Fibroblast of upper back skin (primary cell): Measurements from ENCODE around the gene TENM3.
A peak's percentile ranks its signal among the peaks of the same experiment; 100 is the strongest.

Source experiments
- DNase-seq: peaks from one replicate; pipeline ENCODE4 v3.0.0-alpha.2; 2013

TENM3 gene

GRCh38 chr4:182413550-182413949 is 170.3 kb downstream of the TENM3 start:
- DNase-seq = no peak

DNA sequence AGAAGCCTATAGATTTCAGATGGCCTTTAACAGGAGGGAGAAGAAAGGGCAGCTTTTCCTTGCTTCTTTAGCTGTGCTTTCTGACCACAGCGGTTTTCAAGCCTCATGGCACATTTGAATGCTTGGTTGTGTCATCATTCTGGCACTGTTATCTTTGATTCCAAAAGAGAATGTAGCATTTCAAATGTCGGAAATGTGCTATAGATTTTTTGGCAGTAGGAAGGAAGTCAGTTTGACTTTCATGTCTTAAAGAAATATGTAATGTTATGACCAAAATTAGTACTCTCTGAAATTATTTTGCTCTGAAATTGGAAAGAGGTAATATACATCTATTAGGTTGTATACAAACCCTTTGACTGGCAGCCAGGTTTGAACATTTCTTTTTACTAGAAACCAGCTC is 171.9 kb downstream of the TENM3 start:
- DNase-seq = no peak

DNA sequence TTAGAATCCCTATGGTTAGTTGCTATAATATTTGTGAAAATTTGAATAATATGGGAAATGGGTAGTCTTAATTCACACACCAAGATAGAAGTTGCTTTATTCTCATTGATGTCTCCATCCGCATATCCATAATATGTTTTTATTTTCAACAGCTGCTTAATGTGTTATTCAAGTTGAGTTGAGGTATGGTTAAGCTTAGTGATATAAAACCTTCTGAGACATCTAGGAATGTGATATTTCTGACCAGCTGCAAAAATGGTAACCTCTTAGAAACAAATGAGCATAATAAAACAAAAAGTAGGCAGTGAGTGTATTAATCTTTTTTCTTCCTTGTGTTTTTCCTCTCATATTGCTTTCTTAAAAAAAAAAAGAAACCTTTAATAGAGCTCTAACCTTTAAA is 172.9 kb downstream of the TENM3 start:
- DNase-seq = no peak

DNA sequence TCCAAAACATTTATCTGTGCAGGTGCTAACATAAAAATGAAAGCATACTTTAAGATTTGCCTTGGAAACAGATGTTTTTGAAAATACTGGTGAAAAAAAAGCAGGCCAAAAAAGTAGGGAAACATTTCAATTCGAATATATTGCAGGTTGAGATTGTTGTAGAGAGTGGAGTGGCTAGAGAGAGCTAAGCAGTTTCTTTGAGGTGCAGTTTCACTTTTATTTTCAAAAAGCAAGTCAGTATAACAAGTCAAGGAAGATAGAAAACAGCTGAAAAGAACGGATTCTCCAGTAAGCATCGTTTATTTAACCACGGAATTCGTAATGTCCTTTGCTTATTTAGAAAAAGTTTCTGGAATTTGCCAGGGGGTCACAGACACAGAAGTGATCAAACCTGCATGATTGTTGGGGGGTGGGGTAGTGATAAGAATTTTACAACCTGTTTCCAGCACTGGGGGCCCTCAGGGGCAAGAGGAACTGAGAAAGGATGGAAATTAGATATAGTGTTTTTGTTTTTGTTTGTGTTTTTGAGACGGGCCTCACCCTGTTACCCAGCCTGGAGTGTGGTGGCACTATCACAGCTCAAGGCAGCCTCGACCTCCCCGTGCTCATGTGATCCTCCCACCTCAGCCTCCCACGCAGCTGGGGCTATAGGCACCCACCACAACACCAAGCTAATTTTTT is 175.0 kb downstream of the TENM3 start:
- DNase-seq = no peak

DNA sequence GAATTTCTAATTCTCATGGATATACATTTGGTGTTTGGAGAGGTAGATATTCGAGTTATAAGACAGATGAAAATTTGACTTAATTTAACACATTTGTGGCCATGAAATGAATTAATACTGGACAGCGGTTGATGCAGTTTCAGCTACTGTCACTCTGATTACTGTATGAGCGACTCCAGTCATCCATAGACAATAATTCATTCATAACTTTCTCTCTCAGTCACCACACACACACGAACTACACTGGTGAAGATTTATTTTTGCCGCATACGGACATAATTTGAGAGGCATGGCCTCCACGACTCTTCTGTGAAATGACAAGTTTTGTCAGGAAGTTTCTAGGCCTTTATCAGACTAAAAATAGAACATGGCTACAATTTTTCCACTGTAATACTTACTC is 177.0 kb downstream of the TENM3 start:
- DNase-seq = no peak

- peak; percentile 53 for DNase-seq
Measured at GRCh38 chr4:182421753-182422152, 178.6 kb downstream of the TENM3 start.

DNA sequence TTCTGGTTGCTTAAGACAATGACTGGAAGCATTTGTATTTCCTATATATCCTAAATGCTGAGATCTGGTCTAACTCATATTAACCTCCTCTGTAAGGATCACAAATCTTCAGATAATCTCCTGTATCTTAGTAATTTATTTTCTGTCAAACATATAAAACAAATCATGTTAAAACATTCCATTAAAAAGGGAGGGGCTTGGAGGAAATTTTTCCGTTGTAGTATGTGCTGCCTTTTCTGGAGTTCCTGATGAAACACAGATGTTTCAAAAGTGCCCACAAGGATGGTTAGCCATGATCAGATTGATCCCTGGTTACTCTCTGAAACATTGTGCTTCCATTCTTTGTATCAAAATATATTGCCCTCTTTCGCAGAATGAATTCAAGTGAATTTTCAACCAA is 182.1 kb downstream of the TENM3 start:
- DNase-seq = peak; percentile 69

- no peak for DNase-seq
Measured at GRCh38 chr4:182426901-182427300, 183.7 kb downstream of the TENM3 start.

GRCh38 chr4:182427554-182427953 is 184.4 kb downstream of the TENM3 start:
- peak; percentile 96 for DNase-seq

GRCh38 chr4:182429896-182430295 is 186.7 kb downstream of the TENM3 start:
- DNase-seq = no peak

GRCh38 chr4:182432819-182433218 is 189.6 kb downstream of the TENM3 start:
- DNase-seq = no peak

GRCh38 chr4:182434720-182435119 is 191.5 kb downstream of the TENM3 start:
- no peak for DNase-seq

DNA sequence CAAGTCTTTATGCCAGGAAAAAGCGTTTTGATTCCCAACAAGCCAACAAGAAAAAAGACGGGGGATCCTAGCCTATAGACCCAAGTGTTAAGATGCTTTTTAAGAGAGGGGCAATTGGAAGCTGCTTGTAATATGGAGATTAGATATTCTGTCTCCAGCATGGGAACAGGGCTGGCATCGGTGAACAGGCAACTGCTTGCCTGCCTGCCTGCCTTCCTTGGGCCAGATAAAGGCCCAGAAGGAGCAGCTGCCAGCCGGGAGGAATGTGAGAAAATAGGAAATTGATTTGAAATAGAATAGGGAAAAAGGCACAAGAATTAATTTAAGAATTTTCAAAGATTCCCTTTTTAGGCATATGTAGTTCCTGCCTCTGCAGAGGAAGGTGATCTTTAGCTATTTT is 192.2 kb downstream of the TENM3 start:
- no peak for DNase-seq

- DNase-seq = no peak
Measured at GRCh38 chr4:182443070-182443469, 199.9 kb downstream of the TENM3 start.

DNA sequence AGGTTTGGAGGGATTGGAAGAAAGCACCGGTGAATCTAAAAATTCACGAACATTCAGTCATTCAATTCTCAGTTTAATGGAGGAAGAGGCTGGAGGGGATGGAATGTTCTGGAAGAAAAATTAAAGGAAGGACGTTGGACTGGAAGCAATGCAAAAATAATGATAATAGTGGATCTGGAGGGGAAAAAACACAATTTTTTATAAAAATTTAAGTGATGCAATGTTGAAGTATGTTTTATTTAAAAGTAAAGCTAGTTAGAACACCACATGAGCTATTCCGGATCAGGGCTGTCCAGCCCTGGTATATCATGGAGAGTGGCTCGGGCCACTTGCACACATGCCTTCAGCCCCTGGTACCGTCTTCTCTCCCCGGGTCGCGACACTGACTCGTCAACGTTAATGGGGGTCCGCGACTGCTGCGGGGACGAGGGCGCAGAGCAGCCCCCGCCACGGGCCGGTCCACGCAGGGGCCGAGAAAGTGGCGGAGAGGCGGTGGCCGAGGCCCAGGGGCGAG is 204.6 kb downstream of the TENM3 start:
- DNase-seq = peak; percentile 13

- DNase-seq = peak; percentile 94
Measured at GRCh38 chr4:182448281-182449151, 205.3 kb downstream of the TENM3 start.

GRCh38 chr4:182449186-182449929 is 206.2 kb downstream of the TENM3 start:
- DNase-seq = no peak

GRCh38 chr4:182449930-182450439 is 206.8 kb downstream of the TENM3 start:
- no peak for DNase-seq

DNA sequence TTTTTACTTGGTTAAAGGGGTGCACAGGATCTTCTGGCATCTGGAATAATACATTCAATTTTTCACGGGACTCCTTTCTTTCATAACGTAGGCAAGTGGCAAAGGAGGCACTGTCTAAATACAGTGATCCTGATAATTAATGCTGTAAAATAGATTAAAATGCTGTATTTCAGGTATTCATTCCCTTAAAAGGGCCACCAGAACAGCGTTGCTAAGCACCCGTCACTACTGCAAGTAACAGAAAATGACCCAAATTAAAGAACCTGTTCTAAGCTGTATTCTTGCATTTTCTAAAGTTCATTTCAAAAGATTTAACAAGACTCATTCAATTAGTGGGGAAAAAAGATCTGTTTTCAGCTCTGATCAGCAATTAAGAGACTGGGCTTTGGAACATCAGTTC is 208.2 kb downstream of the TENM3 start:
- DNase-seq = no peak

DNA sequence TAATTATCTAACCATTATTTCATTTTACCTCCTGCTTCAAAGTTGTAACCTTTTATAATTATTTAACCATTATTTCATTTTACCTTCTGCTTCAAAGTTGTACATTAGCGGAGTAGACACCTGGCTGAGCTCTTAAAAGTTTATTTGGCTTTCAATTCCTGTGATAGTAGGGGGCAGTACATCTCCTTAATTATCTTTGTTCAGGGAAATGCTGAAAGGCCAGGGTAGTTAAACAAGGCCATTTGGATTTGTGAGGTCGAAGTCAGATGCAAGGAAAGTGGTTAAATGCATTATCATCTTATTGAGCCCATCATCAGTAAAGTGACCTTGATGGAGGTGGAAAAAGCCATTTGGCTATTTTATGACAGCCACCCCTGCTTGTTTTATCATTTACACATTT is 210.6 kb downstream of the TENM3 start:
- DNase-seq = no peak

DNA sequence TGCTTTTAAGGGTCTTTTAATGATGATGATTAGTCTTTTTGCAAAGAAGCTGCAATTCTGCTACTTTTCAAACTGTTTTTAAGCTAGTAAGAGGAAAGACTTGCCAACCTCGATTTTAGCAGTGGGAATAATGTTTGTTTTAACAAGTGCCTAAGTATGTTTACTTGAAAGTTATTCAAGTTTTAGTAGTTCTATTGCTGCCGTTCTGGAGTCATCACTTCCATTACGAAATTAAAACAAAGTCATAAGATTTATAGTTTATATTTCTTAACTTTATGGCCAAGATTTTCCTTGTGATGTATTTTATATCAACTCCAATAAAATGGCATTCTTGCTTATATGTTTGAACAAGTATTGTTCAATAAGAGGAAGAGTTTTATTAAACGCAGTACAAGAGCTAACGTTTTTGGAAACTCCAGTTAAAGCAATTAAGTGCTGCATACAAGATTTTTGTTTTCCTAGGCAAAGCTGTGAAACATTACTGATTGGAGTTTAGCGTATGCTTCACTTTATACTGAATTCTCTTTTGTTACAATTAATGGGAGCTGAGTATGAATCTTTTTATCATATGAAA is 211.3 kb downstream of the TENM3 start:
- DNase-seq = no peak

DNA sequence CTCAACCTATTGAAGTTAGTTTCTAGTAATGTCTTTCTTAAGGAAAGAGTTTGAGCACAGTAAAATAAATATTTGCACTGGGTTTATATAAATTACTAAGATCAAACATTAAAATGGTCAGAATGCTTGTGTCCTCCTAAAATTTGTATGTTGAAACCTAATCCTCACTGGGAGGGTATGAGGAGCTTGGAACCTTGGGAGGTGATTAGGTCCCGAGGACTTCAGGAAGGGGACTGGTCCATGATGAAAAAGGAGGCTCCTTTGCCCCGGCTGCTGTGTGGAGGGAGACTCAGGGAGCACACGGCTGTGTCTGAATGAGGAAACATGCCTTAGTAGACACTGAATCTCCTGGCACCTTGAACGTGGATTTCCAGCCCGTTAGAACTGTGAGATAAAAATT is 221.9 kb downstream of the TENM3 start:
- no peak for DNase-seq

GRCh38 chr4:182465979-182466378 is 222.8 kb downstream of the TENM3 start:
- DNase-seq = no peak
